GM12873 (cell line): ENCODE results near the gene KCNA2.

ENCODE experiments used
- CTCF ChIP-seq: IDR thresholded peaks from 2 replicates; pipeline ENCODE4 v1.5.1; 2012; ENCODE audit warnings: low read depth, mild to moderate bottlenecking, moderate library complexity, low read length, control low read depth; ENCODE audit not compliant: insufficient read depth; ENCODE audit errors: missing control alignments

Gene KCNA2

GRCh38 chr1:110600716-110601115 lies 5.4 kb downstream of the KCNA2 start:
- TF ChIP-seq CTCF = no peak

GRCh38 chr1:110597966-110598365 lies 8.2 kb downstream of the KCNA2 start:
- no peak for TF ChIP-seq CTCF

GRCh38 chr1:110596312-110596711 lies 9.8 kb downstream of the KCNA2 start:
- TF ChIP-seq CTCF = no peak

GRCh38 chr1:110595353-110595710 lies 10.8 kb downstream of the KCNA2 start:
- TF ChIP-seq CTCF = no peak

GRCh38 chr1:110594456-110595352 lies 11.5 kb downstream of the KCNA2 start:
- no peak for TF ChIP-seq CTCF

- TF ChIP-seq CTCF = no peak
Measured at GRCh38 chr1:110593902-110594301, 12.3 kb downstream of the KCNA2 start.

- TF ChIP-seq CTCF = no peak
Measured at GRCh38 chr1:110591956-110592355, 14.2 kb downstream of the KCNA2 start.

- no peak for TF ChIP-seq CTCF
Measured at GRCh38 chr1:110588991-110589390, 17.2 kb downstream of the KCNA2 start.
